Kidney (tissue), 14 donors: ENCODE results near the gene CNPY2. TPM values are rescaled to one million over a fixed set of nuclear protein-coding genes. Genes with fewer than 3 reads are reported as not detected.
"Not testable (repeated sequence)": the region's sequence is repeated elsewhere in the genome, so short reads cannot be mapped to it uniquely, and the experiment has no call there.

Experiments
- DNase-seq, 5 donors: peaks; one replicate each; pipeline ENCODE4 v3.0.0-alpha.2; 2013 to 2020
- FAIRE-seq: peaks from 2 replicates; lab custom pipeline; 2012; peaks lifted over from hg19 to GRCh38; lab: Jason Lieb, UNC
- H3K27ac ChIP-seq, 2 donors: one replicate each; pipeline ENCODE4 v1.7.0; 2013; ENCODE audit warnings: low read depth in 2 of 2, low read length in 2 of 2, inconsistent platforms in 1 of 2
- H3K27me3 ChIP-seq: one replicate; pipeline ENCODE4 v1.7.1; 2013; ENCODE audit warnings: low read length, inconsistent platforms; ENCODE audit not compliant: control insufficient read depth, insufficient read depth
- H3K36me3 ChIP-seq, 3 donors: one replicate each; pipeline versions ENCODE4 v1.7.0 to v1.7.1; 2013; ENCODE audit warnings: low read length in 3 of 3, control low read depth in 1 of 3, inconsistent platforms in 1 of 3; ENCODE audit not compliant: insufficient read depth in 3 of 3, control insufficient read depth in 2 of 3
- H3K4me1 ChIP-seq, 3 donors: one replicate each; pipeline versions ENCODE4 v1.7.0 to v1.7.1; 2013; ENCODE audit warnings: low read length in 3 of 3, inconsistent platforms in 1 of 3, low read depth in 1 of 3; ENCODE audit not compliant: control insufficient read depth in 2 of 3, insufficient read depth in 2 of 3
- H3K4me3 ChIP-seq, 3 donors: one replicate each; pipeline versions ENCODE4 v1.7.0 to v1.8.1; 2013; ENCODE audit warnings: low read length in 3 of 3, control low read depth in 1 of 3, inconsistent platforms in 1 of 3
- H3K9ac ChIP-seq, 3 donors: one replicate each; pipeline versions ENCODE4 v1.7.0 to v1.7.1; 2013; ENCODE audit warnings: low read length in 3 of 3, control low read depth in 1 of 3, inconsistent platforms in 1 of 3
- H3K9me3 ChIP-seq, 3 donors: one replicate each; pipeline versions ENCODE4 v1.7.0 to v1.7.1; 2013; ENCODE audit warnings: low read length in 3 of 3, control low read depth in 1 of 3, inconsistent platforms in 1 of 3; ENCODE audit not compliant: control insufficient read depth in 2 of 3, insufficient read depth in 1 of 3
- CTCF ChIP-seq: IDR thresholded peaks from 3 replicates; pipeline ENCODE4 v1.5.1; 2012; ENCODE audit warnings: mild to moderate bottlenecking, moderate library complexity, borderline replicate concordance; ENCODE audit not compliant: insufficient read depth; ENCODE audit errors: extremely low read depth
- intact Hi-C: fragments of 100-400 bp; cut with DNase I; formaldehyde crosslinking; loops from one replicate; pipeline ENCODE4 v1.11.1; 2022
- polyA plus RNA-seq: library from polyadenylated mRNA; stranded (reverse); fragments of 350-450 nt; fragmentation: Illumina TruSeq; extraction: RNeasy Lipid Tissue Mini Kit (QIAGEN cat#74804); gene quantifications from one replicate; pipeline ENCODE4 v1.2.3, GENCODE V29; 2014; ENCODE audit warnings: low read depth, low replicate concordance; ENCODE audit not compliant: insufficient read depth
- total RNA-seq: library from RNA; stranded (reverse); fragmentation: NEBNext Ultra II Directional; extraction: Animal tissue kit (Norgen Biotek cat#: 25700); gene quantifications from one replicate; pipeline ENCODE4 v1.2.1, GENCODE V29; 2021
- donor health status: control.
- donor health status: control.
- donor health status: control.
- donor health status: control.
- donor health status: control.
- donor health status: DM: yes; HTN: yes; CAD: no.
- donor health status: Normal renal cell carcinoma (clear cell type).

Gene CNPY2
- total and polyA plus RNA-seq, 2 donors from 2014 or later = 112 to 156 TPM

- Histone ChIP-seq H3K4me3 (no peak overlapping the region), H3K27ac (no peak overlapping the region), H3K9ac (no peak overlapping the region), H3K27me3 (no peaks in the 10 kb centered on the region), H3K36me3 (peaks cover 11 to 49% (median 42%) of the 10 kb centered on the region in 3 donors), H3K9me3 (no peaks in the 10 kb centered on the region), H3K4me1 (no peaks in the 10 kb centered on the region)
- TF ChIP-seq CTCF = no peak
- no peak for DNase-seq
- no peak for FAIRE-seq
- intact Hi-C loops = no loop called here
These were observed 30.9 kb upstream of the CNPY2 start for GRCh38 chr12:56346675-56347074.

GRCh38 chr12:56342290-56342689 is 26.5 kb upstream of the CNPY2 start:
- intact Hi-C loops, H3K9ac ChIP-seq, H3K4me3 ChIP-seq, FAIRE-seq, H3K27ac ChIP-seq, H3K9me3 ChIP-seq, H3K27me3 ChIP-seq, H3K4me1 ChIP-seq, DNase-seq: not testable (repeated sequence)
- H3K36me3 ChIP-seq = peaks cover 9 to 18% (median 10%) of the 10 kb centered on the region in 3 donors

- Histone ChIP-seq H3K27me3 (no peaks in the 10 kb centered on the region), H3K27ac (no peak overlapping the region), H3K9ac (no peak overlapping the region), H3K9me3 (no peaks in the 10 kb centered on the region), H3K4me3 (no peak overlapping the region), H3K36me3 (peaks cover 9 to 18% (median 10%) of the 10 kb centered on the region in 3 donors), H3K4me1 (no peaks in the 10 kb centered on the region)
- DNase-seq (no peak), FAIRE-seq (no peak)
- intact Hi-C loops = no loop called here
- no peak for TF ChIP-seq CTCF
These were observed 25.8 kb upstream of the CNPY2 start for GRCh38 chr12:56341616-56342015.

- Histone ChIP-seq H3K27me3 (no peaks in the 10 kb centered on the region), H3K9ac (peak overlapping the region in 1 of 3 donors; percentile 30), H3K36me3 (peaks cover 6 to 15% (median 10%) of the 10 kb centered on the region in 3 donors), H3K9me3 (no peaks in the 10 kb centered on the region), H3K27ac (no peak overlapping the region), H3K4me1 (peaks cover 0 to 2% (median 0%) of the 10 kb centered on the region in 3 donors), H3K4me3 (no peak overlapping the region)
- DNase-seq = no peak
- no peak for TF ChIP-seq CTCF
- intact Hi-C loops = no loop called here
- FAIRE-seq = no peak
These were observed 23.3 kb upstream of the CNPY2 start for GRCh38 chr12:56339158-56339422.
